Ectodermal cell (in vitro differentiated cells): ENCODE data around the gene LRP5.
"Not testable (repeated sequence)": the region's sequence is repeated elsewhere in the genome, so short reads cannot be mapped to it uniquely, and the experiment has no call there.

Experiments
- H3K27ac ChIP-seq: 2 replicates; pipeline ENCODE4 v1.7.0; 2013; ENCODE audit warnings: mild to moderate bottlenecking, low read depth, low read length; ENCODE audit not compliant: insufficient read depth, poor library complexity, severe bottlenecking
- H3K27me3 ChIP-seq: 2 replicates; pipeline ENCODE4 v1.7.0; 2013; ENCODE audit warnings: mild to moderate bottlenecking, low read length; ENCODE audit not compliant: insufficient read depth, control insufficient read depth, poor library complexity, severe bottlenecking
- H3K36me3 ChIP-seq: one replicate; pipeline ENCODE4 v1.7.0; 2013; ENCODE audit warnings: low read length; ENCODE audit not compliant: control insufficient read depth, insufficient read depth
- H3K4me1 ChIP-seq: one replicate; pipeline ENCODE4 v1.7.0; 2013; ENCODE audit warnings: low read length; ENCODE audit not compliant: control insufficient read depth, insufficient read depth
- H3K4me3 ChIP-seq: 2 replicates; pipeline ENCODE4 v1.7.0; 2013; ENCODE audit warnings: low read depth, low read length, control low read depth; ENCODE audit not compliant: insufficient read depth
- H3K9me3 ChIP-seq: 2 replicates; pipeline ENCODE4 v1.7.0; 2013; ENCODE audit warnings: mild to moderate bottlenecking, low read length, moderate library complexity; ENCODE audit not compliant: control insufficient read depth
- WGBS, 2 experiments: methylation state at CpG; one replicate each; pipeline ENCODE4 v1.1.7; 2013; ENCODE audit warnings: missing lambda C conversion rate in 2 of 2; 5-methylcytosine and 5-hydroxymethylcytosine counted together

Gene LRP5

GRCh38 chr11:68337399-68337835, 25.0 kb downstream of the LRP5 start:
- H3K4me1 ChIP-seq, result peaks cover 22% of the 10 kb centered on the region
- no peaks in the 10 kb centered on the region for H3K9me3 ChIP-seq
- no peaks in the 10 kb centered on the region for H3K27me3 ChIP-seq
- WGBS, 2 experiments, result 93 to 95% methylated on average over 4 of the region's 4 CpGs
- no peaks in the 10 kb centered on the region for H3K36me3 ChIP-seq
- H3K4me3 ChIP-seq, result no peak overlapping the region
- no peak overlapping the region for H3K27ac ChIP-seq

GRCh38 chr11:68338051-68338780, 25.8 kb downstream of the LRP5 start:
- no peaks in the 10 kb centered on the region for H3K9me3 ChIP-seq
- no peaks in the 10 kb centered on the region for H3K27me3 ChIP-seq
- H3K4me3 ChIP-seq, result no peak overlapping the region
- 91 to 95% methylated on average over 11 of the region's 11 CpGs for WGBS, 2 experiments
- H3K36me3 ChIP-seq, result no peaks in the 10 kb centered on the region
- H3K27ac ChIP-seq, result no peak overlapping the region
- H3K4me1 ChIP-seq, result peaks cover 30% of the 10 kb centered on the region

- 92 to 93% methylated on average over 15 to 16 of the region's 16 CpGs for WGBS, 2 experiments
- Histone ChIP-seq H3K27ac (no peak overlapping the region), H3K36me3 (no peaks in the 10 kb centered on the region), H3K4me3 (no peak overlapping the region), H3K9me3 (no peaks in the 10 kb centered on the region), H3K4me1 (peaks cover 33% of the 10 kb centered on the region), H3K27me3 (no peaks in the 10 kb centered on the region)
Measured at GRCh38 chr11:68340003-68340767, 27.8 kb downstream of the LRP5 start.

GRCh38 chr11:68340784-68341556, 28.6 kb downstream of the LRP5 start:
- no peak overlapping the region for H3K4me3 ChIP-seq
- H3K27ac ChIP-seq, result no peak overlapping the region
- 74 to 82% methylated on average over 15 of the region's 15 CpGs for WGBS, 2 experiments
- peaks cover 33% of the 10 kb centered on the region for H3K4me1 ChIP-seq
- H3K36me3 ChIP-seq, result no peaks in the 10 kb centered on the region
- H3K27me3 ChIP-seq, result no peaks in the 10 kb centered on the region
- no peaks in the 10 kb centered on the region for H3K9me3 ChIP-seq

GRCh38 chr11:68341557-68342458, 29.4 kb downstream of the LRP5 start:
- Histone ChIP-seq H3K9me3 (no peaks in the 10 kb centered on the region), H3K27ac (no peak overlapping the region), H3K4me1 (peaks cover 33% of the 10 kb centered on the region), H3K27me3 (no peaks in the 10 kb centered on the region), H3K36me3 (no peaks in the 10 kb centered on the region), H3K4me3 (no peak overlapping the region)
- 82 to 85% methylated on average over 20 to 21 of the region's 21 CpGs for WGBS, 2 experiments

- 68 to 70% methylated on average over 13 of the region's 13 CpGs for WGBS, 2 experiments
- H3K27ac ChIP-seq, result no peak overlapping the region
- H3K4me1 ChIP-seq, result peaks cover 33% of the 10 kb centered on the region
- no peaks in the 10 kb centered on the region for H3K36me3 ChIP-seq
- no peaks in the 10 kb centered on the region for H3K9me3 ChIP-seq
- H3K27me3 ChIP-seq, result no peaks in the 10 kb centered on the region
- H3K4me3 ChIP-seq, result no peak overlapping the region
Measured at GRCh38 chr11:68342459-68343158, 30.2 kb downstream of the LRP5 start.

GRCh38 chr11:68343761-68344256, 31.4 kb downstream of the LRP5 start:
- 92 to 95% methylated on average over 14 of the region's 14 CpGs for WGBS, 2 experiments

GRCh38 chr11:68344821-68345220, 32.4 kb downstream of the LRP5 start:
- H3K27me3 ChIP-seq, H3K4me3 ChIP-seq, H3K36me3 ChIP-seq, H3K27ac ChIP-seq, H3K9me3 ChIP-seq: not testable (repeated sequence)
- H3K4me1 ChIP-seq, result peaks cover 33% of the 10 kb centered on the region
- WGBS, 2 experiments, result 95 to 97% methylated on average over 7 of the region's 7 CpGs

More at GRCh38 chr11:68343761-68344256, 31.4 kb downstream of the LRP5 start:
- Histone ChIP-seq H3K4me1 (peaks cover 33% of the 10 kb centered on the region), H3K36me3 (no peaks in the 10 kb centered on the region), H3K27me3 (no peaks in the 10 kb centered on the region), H3K27ac (no peak overlapping the region), H3K4me3 (no peak overlapping the region), H3K9me3 (no peaks in the 10 kb centered on the region)
